GM12878 (cell line): ENCODE results near the gene SCRN1. TPM values are rescaled to one million over a fixed set of nuclear protein-coding genes. Genes with fewer than 3 reads are reported as not detected.

Experiments used
- ATAC-seq: fragments of 200-7000 bp; cut with Tn5 transposase; 3 replicates; pipeline ENCODE4 v1.9.1; 2020; ENCODE audit warnings: mild to moderate bottlenecking, moderate library complexity
- BruUV-seq: library from RNA; stranded (reverse); fragments of 400-500 nt; replicated peaks from 2 replicates; lab custom pipeline; 2021; lab: Mats Ljungman, UMichigan
- CTCF ChIA-PET: fragments of 300-600 bp; sonication (Branson Sonifier 250); formaldehyde crosslinking; extraction: SDS; loops from one replicate; lab custom pipeline; 2021; ENCODE audit warnings: inconsistent platforms; lab: Yijun Ruan, JAX
- POLR2A ChIA-PET: fragments of 350-600 bp; formaldehyde crosslinking; extraction: SDS; loops from one replicate; lab custom pipeline; 2021; ENCODE audit warnings: inconsistent platforms; lab: Charles Lee
- RAD21 ChIA-PET: fragments of 300-600 bp; sonication (Branson Sonifier 250); formaldehyde crosslinking; loops from one replicate; lab custom pipeline; 2023; ENCODE audit warnings: antibody characterized with exemption; ENCODE audit not compliant: unreplicated experiment; lab: Charles Lee
- SMC1A ChIA-PET: fragments of 300-600 bp; sonication (Branson Sonifier 250); formaldehyde crosslinking; loops from one replicate; lab custom pipeline; 2023; ENCODE audit not compliant: unreplicated experiment, uncharacterized antibody; lab: Charles Lee
- DNase-seq: peaks from one replicate; pipeline ENCODE4 v3.0.0-alpha.2; 2011; ENCODE audit warnings: low read depth, low spot score
- FAIRE-seq: peaks from 3 replicates; lab custom pipeline; 2011; peaks lifted over from hg19 to GRCh38; lab: Jason Lieb, UNC
- H2AFZ ChIP-seq: 2 replicates; pipeline ENCODE4 v1.6.0; 2011; ENCODE audit warnings: low read depth, low read length, control low read depth; ENCODE audit not compliant: control insufficient read depth
- H3K27ac ChIP-seq: 2 replicates; pipeline ENCODE4 v1.5.1; 2011; ENCODE audit warnings: control low read depth; ENCODE audit not compliant: control insufficient read depth, insufficient read depth
- H3K27me3 ChIP-seq, 2 experiments: replicated peaks in 1 of 2; 2 replicates each; pipeline versions ENCODE4 v1.6.0 to v1.6.1; 2011; ENCODE audit warnings: low read length in 1 of 2; ENCODE audit not compliant: control insufficient read depth in 2 of 2, insufficient read depth in 2 of 2
- H3K36me3 ChIP-seq, 2 experiments: 2 replicates each; pipeline ENCODE4 v1.5.1; 2011; ENCODE audit warnings: low read length in 1 of 2; ENCODE audit not compliant: control insufficient read depth in 2 of 2, insufficient read depth in 2 of 2
- H3K4me1 ChIP-seq: 2 replicates; pipeline ENCODE4 v1.6.1; 2011; ENCODE audit warnings: mild to moderate bottlenecking, low read length, moderate library complexity, mixed read lengths; ENCODE audit not compliant: control insufficient read depth, insufficient read depth
- H3K4me2 ChIP-seq: 2 replicates; pipeline ENCODE4 v1.6.0; 2011; ENCODE audit warnings: control low read depth; ENCODE audit not compliant: control insufficient read depth, insufficient read depth
- H3K4me3 ChIP-seq: fragments of 200-600 bp; sonication (generic); 2 replicates; pipeline ENCODE4 v1.5.1; 2016
- H3K79me2 ChIP-seq: 2 replicates; pipeline ENCODE4 v1.6.0; 2011; ENCODE audit warnings: low read length; ENCODE audit not compliant: control insufficient read depth, insufficient read depth
- H3K9ac ChIP-seq: 2 replicates; pipeline ENCODE4 v1.8.0; 2011; ENCODE audit warnings: low read length, control low read depth, mixed read lengths; ENCODE audit not compliant: control insufficient read depth, insufficient read depth
- H3K9me3 ChIP-seq: replicated peaks from 3 replicates; pipeline ENCODE4 v1.5.1; 2011; ENCODE audit warnings: mild to moderate bottlenecking, low read length; ENCODE audit not compliant: control insufficient read depth, insufficient read depth
- H4K20me1 ChIP-seq: 2 replicates; pipeline ENCODE4 v1.6.0; 2011; ENCODE audit not compliant: control insufficient read depth, insufficient read depth
- MEF2B ChIP-seq: fragments of 450-650 bp; IDR thresholded peaks from 2 replicates; pipeline ENCODE4 v1.6.1; 2018; ENCODE audit warnings: mild to moderate bottlenecking, moderate library complexity; ENCODE audit not compliant: partially characterized antibody, poor library complexity, severe bottlenecking
- SRF ChIP-seq, 2 experiments: IDR thresholded peaks; 2 replicates each; pipeline ENCODE4 v1.6.1; 2011; ENCODE audit warnings: low read depth in 2 of 2, low read length in 2 of 2, mild to moderate bottlenecking in 1 of 2, moderate library complexity in 1 of 2
- WGBS: methylation state at CpG from one replicate; pipeline ENCODE4 v1.1.6; 2016; ENCODE audit warnings: low lambda C conversion rate; ENCODE audit not compliant: insufficient replicate concordance, insufficient coverage; ENCODE audit errors: missing lambda C conversion rate; 5-methylcytosine and 5-hydroxymethylcytosine counted together
- in situ Hi-C: fragments of 300-500 bp; cut with MboI; formaldehyde crosslinking; loops from 9 replicates; pipeline ENCODE4 v1.14.3; 2018; ENCODE audit warnings: mixed read lengths
- intact Hi-C: fragments of 100-400 bp; cut with micrococcal nuclease; formaldehyde crosslinking; loops from one replicate; pipeline ENCODE4 v1.14.2; 2022; ENCODE audit not compliant: unreplicated experiment
- polyA plus RNA-seq, 11 experiments: library from polyadenylated mRNA; depleted of rRNA in 4 of 11; unstranded in 6 of 11; stranded (reverse) in 5 of 11; fragments of >200 nt; fragmentation: Nextera tagmentation in 4 of 11; fragmentation: Illumina TruSeq in 1 of 11; extraction: Ambion mirVana in 4 of 11; extraction: Trizol in 1 of 11; gene quantifications; 1 replicate in 1 of 11; 2 replicates in 10 of 11; pipeline versions ENCODE4 v1.2.1 to v1.2.3, GENCODE V29; 2011 to 2016; ENCODE audit warnings: inconsistent platforms in 2 of 11, missing spikeins in 2 of 11, low read depth in 1 of 11
- total RNA-seq, 4 experiments: library from RNA; depleted of rRNA in 3 of 4; stranded (reverse); fragments of >200 nt in 3 of 4; fragmentation: Illumina TruSeq in 1 of 4; extraction: Trizol in 1 of 4; gene quantifications; 2 replicates each; pipeline versions ENCODE4 v1.2.1 to v1.2.3, GENCODE V29; 2013 to 2021
- TF ChIP-seq, protein P1 (sequence below): IDR thresholded peaks from 2 replicates; pipeline ENCODE4 v1.6.1; 2011; ENCODE audit warnings: mild to moderate bottlenecking, low read depth, low read length, moderate library complexity; ENCODE audit not compliant: insufficient replicate concordance
- TF ChIP-seq, protein P2 (sequence below): IDR thresholded peaks from 2 replicates; pipeline ENCODE4 v1.6.1; 2012; ENCODE audit warnings: improper control_type of control experiment, low read depth, low read length; ENCODE audit not compliant: insufficient replicate concordance

Gene SCRN1
- total and polyA plus RNA-seq, 10 of the 15 experiments (the other 5 are each of a cell fraction or from before 2014, with no cell fraction given), result 11.1 to 67.6 (median 41.7) TPM

DNA sequence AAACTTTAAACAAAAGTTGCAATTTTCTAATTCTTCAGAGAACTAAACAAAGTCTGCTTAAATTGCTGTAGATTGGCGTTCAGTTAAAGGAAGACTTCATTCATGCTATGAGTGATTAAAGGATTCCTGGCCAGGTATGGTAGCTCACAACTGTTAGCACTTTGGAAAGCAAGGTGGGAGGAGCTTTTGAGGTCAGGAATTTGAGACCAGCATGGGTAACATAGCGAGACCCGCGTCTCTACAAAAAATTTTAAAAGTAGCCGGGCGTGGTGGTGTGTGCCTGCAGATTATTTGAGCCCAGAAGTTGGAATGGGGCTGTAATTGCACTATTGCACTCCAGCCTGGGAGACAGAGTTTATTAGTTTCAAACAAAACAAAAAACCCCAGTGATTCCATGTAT is 13.5 kb upstream of the SCRN1 start (continued):
- TF ChIP-seq, protein P1, sequence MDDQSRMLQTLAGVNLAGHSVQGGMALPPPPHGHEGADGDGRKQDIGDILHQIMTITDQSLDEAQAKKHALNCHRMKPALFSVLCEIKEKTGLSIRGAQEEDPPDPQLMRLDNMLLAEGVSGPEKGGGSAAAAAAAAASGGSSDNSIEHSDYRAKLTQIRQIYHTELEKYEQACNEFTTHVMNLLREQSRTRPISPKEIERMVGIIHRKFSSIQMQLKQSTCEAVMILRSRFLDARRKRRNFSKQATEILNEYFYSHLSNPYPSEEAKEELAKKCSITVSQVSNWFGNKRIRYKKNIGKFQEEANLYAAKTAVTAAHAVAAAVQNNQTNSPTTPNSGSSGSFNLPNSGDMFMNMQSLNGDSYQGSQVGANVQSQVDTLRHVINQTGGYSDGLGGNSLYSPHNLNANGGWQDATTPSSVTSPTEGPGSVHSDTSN, result no peak

DNA sequence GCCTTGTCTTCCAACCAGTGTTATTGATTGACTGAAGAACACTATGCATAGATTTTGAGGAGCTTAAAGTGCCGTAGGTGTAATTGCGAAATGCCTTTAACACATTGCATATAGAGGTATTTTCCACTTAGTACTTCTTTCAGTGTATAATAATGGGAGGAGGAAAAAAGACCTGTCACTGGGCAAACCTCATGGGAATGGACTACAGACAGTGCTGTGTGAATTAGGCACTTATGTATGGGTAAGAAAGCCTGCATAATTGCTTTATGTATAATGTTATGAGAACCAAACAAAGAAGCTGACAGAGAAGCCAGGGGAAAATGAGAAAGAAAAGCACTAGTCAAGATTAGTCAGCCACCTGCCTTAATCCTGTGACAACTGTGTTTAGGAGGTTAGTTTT is 12.4 kb upstream of the SCRN1 start:
- SMC1A ChIA-PET, result interaction anchor here (0.9 to 1.1 kb wide), 3 partner anchors 9 to 43 kb away, joined by 3 to 5 read pairs (median 3); no protein-coding TSS in a partner anchor
- RAD21 ChIA-PET, result no interaction called here
- no TSS peak for BruUV-seq
- intact Hi-C loops, result no loop called here
- H3K4me3 ChIP-seq, result no peak overlapping the region
- FAIRE-seq (peak; percentile 57), ATAC-seq (no peak), DNase-seq (no peak)
- H3K9me3 ChIP-seq, result no peaks in the 10 kb centered on the region
- no peak overlapping the region for H2AFZ ChIP-seq
- no peaks in the 10 kb centered on the region for H3K27me3 ChIP-seq
- no peaks in the 10 kb centered on the region for H4K20me1 ChIP-seq
- TF ChIP-seq, protein P2, sequence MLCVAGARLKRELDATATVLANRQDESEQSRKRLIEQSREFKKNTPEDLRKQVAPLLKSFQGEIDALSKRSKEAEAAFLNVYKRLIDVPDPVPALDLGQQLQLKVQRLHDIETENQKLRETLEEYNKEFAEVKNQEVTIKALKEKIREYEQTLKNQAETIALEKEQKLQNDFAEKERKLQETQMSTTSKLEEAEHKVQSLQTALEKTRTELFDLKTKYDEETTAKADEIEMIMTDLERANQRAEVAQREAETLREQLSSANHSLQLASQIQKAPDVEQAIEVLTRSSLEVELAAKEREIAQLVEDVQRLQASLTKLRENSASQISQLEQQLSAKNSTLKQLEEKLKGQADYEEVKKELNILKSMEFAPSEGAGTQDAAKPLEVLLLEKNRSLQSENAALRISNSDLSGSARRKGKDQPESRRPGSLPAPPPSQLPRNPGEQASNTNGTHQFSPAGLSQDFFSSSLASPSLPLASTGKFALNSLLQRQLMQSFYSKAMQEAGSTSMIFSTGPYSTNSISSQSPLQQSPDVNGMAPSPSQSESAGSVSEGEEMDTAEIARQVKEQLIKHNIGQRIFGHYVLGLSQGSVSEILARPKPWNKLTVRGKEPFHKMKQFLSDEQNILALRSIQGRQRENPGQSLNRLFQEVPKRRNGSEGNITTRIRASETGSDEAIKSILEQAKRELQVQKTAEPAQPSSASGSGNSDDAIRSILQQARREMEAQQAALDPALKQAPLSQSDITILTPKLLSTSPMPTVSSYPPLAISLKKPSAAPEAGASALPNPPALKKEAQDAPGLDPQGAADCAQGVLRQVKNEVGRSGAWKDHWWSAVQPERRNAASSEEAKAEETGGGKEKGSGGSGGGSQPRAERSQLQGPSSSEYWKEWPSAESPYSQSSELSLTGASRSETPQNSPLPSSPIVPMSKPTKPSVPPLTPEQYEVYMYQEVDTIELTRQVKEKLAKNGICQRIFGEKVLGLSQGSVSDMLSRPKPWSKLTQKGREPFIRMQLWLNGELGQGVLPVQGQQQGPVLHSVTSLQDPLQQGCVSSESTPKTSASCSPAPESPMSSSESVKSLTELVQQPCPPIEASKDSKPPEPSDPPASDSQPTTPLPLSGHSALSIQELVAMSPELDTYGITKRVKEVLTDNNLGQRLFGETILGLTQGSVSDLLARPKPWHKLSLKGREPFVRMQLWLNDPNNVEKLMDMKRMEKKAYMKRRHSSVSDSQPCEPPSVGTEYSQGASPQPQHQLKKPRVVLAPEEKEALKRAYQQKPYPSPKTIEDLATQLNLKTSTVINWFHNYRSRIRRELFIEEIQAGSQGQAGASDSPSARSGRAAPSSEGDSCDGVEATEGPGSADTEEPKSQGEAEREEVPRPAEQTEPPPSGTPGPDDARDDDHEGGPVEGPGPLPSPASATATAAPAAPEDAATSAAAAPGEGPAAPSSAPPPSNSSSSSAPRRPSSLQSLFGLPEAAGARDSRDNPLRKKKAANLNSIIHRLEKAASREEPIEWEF, result peak; percentile 16
- TF ChIP-seq MEF2B (peak; percentile 71), SRF (IDR thresholded peaks at IDR 0.05; ENCODE audit: low read depth in 2 of 2, low read length in 2 of 2) (no peak)
- H3K36me3 ChIP-seq, result no peaks in the 10 kb centered on the region
- H3K9ac ChIP-seq, result no peak overlapping the region
- no peak overlapping the region for H3K4me2 ChIP-seq
- in situ Hi-C loops, result no loop called here
- H3K27ac ChIP-seq, result no peak overlapping the region
- H3K4me1 ChIP-seq, result no peaks in the 10 kb centered on the region
- H3K79me2 ChIP-seq, result no peaks in the 10 kb centered on the region
- CTCF ChIA-PET, result interaction anchor here (0.8 kb wide), 1 partner anchor 59 kb away, joined by 3 read pairs; no protein-coding TSS in a partner anchor
- POLR2A ChIA-PET, result interaction anchor here (0.6 kb wide), 1 partner anchor 21 kb away, joined by 3 read pairs; no protein-coding TSS in a partner anchor
- 98% methylated on average over 2 of the region's 2 CpGs for WGBS
